NCI-H345 treated with DMSO at 0.1 percent for 48 hours (cell line): ENCODE data around the gene SSR1.
"Not testable (repeated sequence)": the region's sequence is repeated elsewhere in the genome, so short reads cannot be mapped to it uniquely, and the experiment has no call there.

Experiments used
- DNase-seq: peaks from one replicate; lab custom pipeline; 2025; ENCODE audit not compliant: unreplicated experiment; lab: John Stamatoyannopoulos, UW

The SSR1 gene

GRCh38 chr6:7319406-7319805 lies 6.4 kb upstream of the SSR1 start:
- not testable (repeated sequence) for DNase-seq

- DNase-seq = no peak
Measured at GRCh38 chr6:7317538-7317937, 4.5 kb upstream of the SSR1 start.

GRCh38 chr6:7316658-7317533 lies 3.9 kb upstream of the SSR1 start:
- DNase-seq = no peak

DNA sequence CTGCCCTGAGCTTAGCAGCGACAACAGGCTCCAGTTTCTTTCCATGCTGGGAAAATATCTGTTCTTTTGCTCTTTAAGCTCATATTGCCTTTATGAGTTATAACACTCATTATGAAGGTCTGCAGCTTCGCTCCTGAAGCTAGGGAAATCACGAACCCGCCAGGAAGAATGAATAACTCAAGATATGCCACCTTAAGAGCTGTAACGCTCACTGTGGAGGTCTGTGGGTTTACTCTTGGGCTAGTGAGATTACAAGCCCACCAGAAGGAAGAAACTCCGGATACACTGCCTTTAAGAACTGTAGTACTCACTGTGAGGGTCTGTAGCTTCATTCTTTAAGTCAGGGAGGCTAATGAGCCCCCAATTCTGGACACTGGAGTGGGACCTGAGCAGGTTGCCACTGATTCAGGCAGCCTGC lies 3.0 kb upstream of the SSR1 start:
- DNase-seq = no peak

- not testable (repeated sequence) for DNase-seq
Measured at GRCh38 chr6:7315087-7315947, 2.3 kb upstream of the SSR1 start.

GRCh38 chr6:7314414-7314813 lies 1.4 kb upstream of the SSR1 start:
- DNase-seq = no peak

DNA sequence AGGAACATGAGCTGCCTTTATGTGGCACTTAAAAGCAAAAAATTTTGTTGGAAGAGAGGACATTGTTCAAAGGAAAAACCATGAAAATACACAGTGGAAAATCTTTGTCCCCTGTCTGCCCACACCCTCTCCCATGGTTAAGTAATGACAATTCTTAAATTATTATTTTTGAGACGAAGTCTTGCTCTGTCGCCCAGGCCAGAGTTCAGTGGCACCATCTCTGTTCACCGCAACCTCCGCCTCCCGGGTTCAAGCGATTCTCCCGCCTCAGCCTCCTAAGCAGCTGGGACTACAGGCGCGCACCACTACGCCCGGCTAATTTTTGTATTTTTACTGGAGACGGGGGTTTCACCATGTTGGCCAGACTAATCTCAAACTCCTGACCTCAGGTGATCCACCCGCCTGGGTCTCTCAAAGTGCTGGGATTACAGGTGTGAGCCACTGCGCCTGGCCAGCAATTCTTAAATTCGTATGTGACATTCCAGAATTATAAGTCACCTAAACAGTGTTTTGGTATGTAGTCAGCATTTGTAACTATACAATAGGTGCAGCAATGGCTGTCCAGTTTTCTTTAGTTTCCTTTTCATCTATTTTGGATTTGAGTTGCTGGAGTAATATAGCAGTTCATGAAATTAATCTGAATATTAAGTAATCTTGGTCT lies 636 bp upstream of the SSR1 start:
- DNase-seq = no peak

DNA sequence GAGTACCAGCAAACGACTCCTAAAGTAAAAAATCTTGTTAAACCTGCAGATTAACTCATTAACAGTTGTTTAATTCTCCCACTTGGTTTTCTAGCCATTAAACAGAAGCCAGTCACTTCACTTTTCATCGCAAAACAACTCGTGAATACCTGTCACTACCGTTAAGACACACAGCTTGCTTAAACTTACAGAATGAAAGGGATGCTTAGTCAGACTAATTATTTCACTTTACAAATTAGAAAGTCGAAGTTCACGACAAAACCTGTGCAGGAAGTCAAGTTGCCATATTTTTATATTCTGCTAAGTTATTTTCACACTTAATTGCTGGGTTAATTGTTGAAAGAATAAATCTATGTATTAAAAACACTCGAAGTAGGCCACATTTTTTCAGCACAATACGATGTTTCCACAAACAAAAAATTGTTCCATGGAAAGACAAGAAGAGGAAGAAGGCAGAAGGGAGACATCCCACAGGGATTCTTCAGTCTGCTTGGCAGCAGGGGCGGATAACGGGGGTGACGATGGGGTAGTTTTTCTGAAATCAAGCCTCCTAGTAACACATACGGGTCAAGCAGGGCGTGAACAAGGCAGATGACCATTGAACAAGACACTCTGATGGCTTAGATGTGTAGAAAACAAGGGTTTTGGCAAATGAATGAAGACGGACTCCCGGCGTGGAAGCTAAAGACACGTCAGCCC lies 933 bp downstream of the SSR1 start:
- no peak for DNase-seq

GRCh38 chr6:7311176-7311575 lies 1.8 kb downstream of the SSR1 start:
- no peak for DNase-seq

DNA sequence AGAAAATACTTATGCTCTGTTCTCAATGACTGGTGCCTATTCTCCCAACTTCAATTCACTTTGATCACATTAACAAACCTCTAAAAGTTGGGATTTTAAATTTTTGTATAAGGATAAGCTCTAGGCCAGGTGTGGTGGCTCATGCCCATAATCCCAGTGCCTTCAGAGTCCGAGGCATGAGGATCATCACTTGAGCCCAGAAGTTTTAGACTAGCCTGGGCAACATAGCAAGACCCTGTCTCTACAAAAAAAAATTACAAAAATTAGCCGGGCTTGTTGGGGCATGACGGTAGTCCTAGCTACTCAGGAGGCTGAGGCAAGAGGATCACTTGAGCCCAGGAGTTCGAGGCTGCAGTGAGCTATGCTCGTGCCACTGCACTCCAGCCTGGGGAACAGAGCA lies 3.9 kb downstream of the SSR1 start:
- no peak for DNase-seq

- no peak for DNase-seq
Measured at GRCh38 chr6:7307533-7307932, 5.5 kb downstream of the SSR1 start.

GRCh38 chr6:7304821-7305220 lies 8.2 kb downstream of the SSR1 start:
- no peak for DNase-seq

- DNase-seq = no peak
Measured at GRCh38 chr6:7301702-7302101, 11.3 kb downstream of the SSR1 start.

GRCh38 chr6:7300926-7301325 lies 12.1 kb downstream of the SSR1 start:
- DNase-seq = no peak

- no peak for DNase-seq
Measured at GRCh38 chr6:7298113-7298512, 14.9 kb downstream of the SSR1 start.

DNA sequence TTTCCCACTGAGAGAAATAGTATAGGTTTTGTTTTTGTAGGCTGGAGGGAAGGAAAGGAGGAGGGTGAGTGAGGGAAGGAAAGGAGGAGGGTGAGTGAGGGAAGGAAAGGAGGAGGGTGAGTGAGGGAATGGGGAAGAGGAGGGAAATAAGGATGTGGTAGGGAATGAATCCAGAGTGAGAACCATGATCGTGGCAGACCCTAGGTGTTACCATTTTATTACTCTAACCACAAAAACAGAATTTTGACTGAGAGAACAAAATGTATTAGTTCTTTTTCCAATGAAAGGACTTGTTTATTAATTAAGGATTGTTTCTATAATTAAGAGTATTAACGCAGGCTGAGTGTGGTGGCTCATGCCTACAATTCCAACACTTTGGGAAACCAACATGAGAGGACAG lies 16.4 kb downstream of the SSR1 start:
- DNase-seq = no peak

GRCh38 chr6:7295916-7296315 lies 17.1 kb downstream of the SSR1 start:
- no peak for DNase-seq

GRCh38 chr6:7292596-7293255 lies 20.3 kb downstream of the SSR1 start:
- no peak for DNase-seq

DNA sequence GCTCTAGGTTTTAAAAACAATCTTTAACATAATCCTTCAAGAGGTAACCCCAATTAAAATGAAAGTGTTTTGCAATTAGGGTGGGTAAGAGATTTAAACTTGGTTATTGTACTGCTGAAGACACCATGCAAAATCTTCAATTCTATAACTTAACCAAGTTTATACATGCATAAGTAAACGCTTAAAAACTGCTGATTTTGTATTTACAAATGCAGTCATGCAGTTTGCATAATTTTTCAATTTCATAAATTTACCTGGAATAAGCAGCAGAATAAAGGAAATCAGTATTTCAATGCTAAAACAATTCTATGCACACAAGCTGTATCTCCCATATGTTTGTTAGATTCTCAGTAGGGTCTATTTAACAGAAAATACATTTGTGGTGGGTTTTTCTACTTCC lies 22.9 kb downstream of the SSR1 start:
- no peak for DNase-seq

DNA sequence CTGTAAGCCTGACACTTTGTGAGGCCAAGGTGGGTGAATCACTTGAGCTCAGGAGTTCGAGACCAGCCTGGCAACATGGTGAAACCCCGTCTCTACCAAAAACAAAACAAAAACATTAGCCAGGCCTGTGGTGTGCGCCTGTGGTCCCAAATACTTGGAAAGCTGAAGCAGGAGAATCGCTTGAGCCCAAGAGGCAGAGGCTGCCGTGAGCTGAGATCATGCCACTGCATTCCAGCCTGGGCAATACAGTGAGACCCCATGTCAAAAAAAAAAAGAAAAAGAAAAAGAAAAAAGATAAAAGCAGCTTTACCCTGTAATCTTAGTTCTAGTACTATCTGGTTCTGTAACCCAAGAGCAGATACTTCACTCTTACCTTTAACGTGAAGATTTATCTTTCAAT lies 27.6 kb downstream of the SSR1 start:
- DNase-seq = no peak
